ENCODE results near the gene GYG1.
A peak's percentile ranks its signal among the peaks of the same experiment; 100 is the strongest.
"Not testable (repeated sequence)": the region's sequence is repeated elsewhere in the genome, so short reads cannot be mapped to it uniquely, and the experiment has no call there.

The GYG1 gene

DNA sequence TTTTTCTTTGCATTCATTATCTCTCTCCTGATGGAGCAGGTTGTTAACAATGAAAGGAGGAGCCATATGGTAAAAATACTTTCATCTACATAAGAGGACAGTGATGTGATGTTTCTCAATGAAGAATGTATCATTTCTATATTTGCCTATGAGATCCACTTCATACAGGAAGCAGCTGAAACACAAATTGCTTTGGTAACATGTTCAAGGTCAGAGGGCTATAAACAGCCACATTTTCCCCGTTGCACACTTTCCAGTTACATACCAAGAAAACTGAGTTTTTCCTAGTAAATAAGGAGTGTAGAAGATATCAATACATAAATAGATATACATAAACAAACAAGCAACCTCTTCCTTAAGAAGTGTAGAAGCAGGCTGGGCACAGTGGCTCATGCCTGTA lies 32.6 kb upstream of the GYG1 start:
- Histone ChIP-seq H3K36me3 (ENCODE audit: insufficient read depth, low read length) (no peaks in the 10 kb centered on the region), H3K9ac (ENCODE audit: low read length) (no peak overlapping the region), H3K4me3 (ENCODE audit: low read depth in 1 of 2, low read length in 2 of 2) (no peak overlapping the region)

DNA sequence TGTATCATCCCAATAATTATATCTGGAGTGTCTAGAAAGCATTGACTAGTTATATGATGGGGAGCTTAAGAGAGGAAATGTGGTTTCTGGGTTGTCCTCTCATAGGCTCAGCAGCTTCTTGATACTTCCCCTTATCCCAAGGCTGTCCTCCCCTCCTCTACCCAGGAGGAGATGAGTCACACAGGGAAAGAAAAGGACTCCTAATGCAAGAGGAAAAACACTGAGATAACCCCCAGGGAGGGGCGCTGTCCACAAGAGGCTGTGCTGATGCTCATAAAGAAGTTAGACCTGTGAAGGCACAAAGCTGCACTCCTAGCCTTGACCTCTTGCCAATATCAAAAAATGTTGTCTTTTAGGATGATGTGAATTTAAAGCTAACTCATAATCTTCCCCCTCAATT lies 28.8 kb upstream of the GYG1 start:
- Histone ChIP-seq H3K27me3 (ENCODE audit: control insufficient read depth in 1 of 2, insufficient read depth in 2 of 2, low read length in 2 of 2) (no peaks in the 10 kb centered on the region), H3K36me3 (ENCODE audit: insufficient read depth, low read length) (no peaks in the 10 kb centered on the region), H3K9me3 (ENCODE audit: low read length) (no peaks in the 10 kb centered on the region), H3K4me3 (ENCODE audit: low read depth in 1 of 2, low read length in 2 of 2) (no peak overlapping the region), H3K27ac (ENCODE audit: low read depth, low read length) (no peak overlapping the region), H3K4me1 (ENCODE audit: insufficient read depth, low read length) (peaks cover 16% of the 10 kb centered on the region), H3K9ac (ENCODE audit: low read length) (no peak overlapping the region)

More for the DNA sequence above, 32.6 kb upstream of the GYG1 start:
- Histone ChIP-seq H3K9me3 (ENCODE audit: low read length) (no peaks in the 10 kb centered on the region), H3K4me1 (ENCODE audit: insufficient read depth, low read length) (peaks cover 26% of the 10 kb centered on the region), H3K27ac (ENCODE audit: low read depth, low read length) (no peak overlapping the region), H3K27me3 (ENCODE audit: control insufficient read depth in 1 of 2, insufficient read depth in 2 of 2, low read length in 2 of 2) (no peaks in the 10 kb centered on the region)

DNA sequence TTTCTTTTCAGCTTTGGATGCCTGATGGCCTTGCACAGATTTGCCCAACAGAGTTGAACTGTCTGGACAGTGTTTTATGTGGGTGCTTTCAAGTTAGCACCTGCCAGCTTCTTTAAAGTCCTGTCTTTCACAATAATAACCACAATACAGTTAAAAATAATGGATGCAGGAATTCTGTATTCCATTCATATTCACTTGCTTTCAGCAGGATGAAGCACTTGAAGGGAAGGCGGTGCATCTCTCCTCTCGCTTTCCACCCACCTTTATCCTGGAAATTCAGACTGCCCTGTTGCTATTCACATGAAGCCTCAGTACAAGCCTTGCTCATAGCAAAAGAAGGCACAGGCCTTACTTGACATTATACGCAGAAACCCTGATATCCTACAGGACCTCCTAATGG lies 26.5 kb upstream of the GYG1 start:
- Histone ChIP-seq H3K4me1 (ENCODE audit: insufficient read depth, low read length) (peaks cover 14% of the 10 kb centered on the region), H3K9me3 (ENCODE audit: low read length) (no peaks in the 10 kb centered on the region), H3K4me3 (ENCODE audit: low read depth in 1 of 2, low read length in 2 of 2) (no peak overlapping the region), H3K9ac (ENCODE audit: low read length) (no peak overlapping the region), H3K36me3 (ENCODE audit: insufficient read depth, low read length) (no peaks in the 10 kb centered on the region), H3K27ac (ENCODE audit: low read depth, low read length) (no peak overlapping the region), H3K27me3 (ENCODE audit: control insufficient read depth in 1 of 2, insufficient read depth in 2 of 2, low read length in 2 of 2) (no peaks in the 10 kb centered on the region)

DNA sequence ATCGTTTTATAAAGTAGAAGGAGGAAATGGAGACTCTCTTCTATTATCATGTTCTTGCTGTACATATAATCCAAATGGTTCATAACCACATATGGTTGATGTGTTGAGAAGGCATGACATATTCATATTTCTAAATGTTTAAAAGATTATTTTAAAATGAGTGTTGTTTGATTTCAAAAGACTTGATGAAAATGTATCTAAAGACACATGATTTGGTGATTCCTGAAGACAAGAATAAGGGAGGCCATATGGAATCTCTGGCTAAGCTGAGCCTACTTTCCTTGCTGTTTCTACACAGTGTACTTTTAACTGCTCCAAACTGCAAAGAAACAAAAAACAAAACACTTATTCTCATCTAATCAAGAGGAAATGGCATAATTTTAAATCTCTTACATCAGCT lies 23.0 kb upstream of the GYG1 start:
- Histone ChIP-seq H3K9me3 (ENCODE audit: low read length) (no peaks in the 10 kb centered on the region), H3K36me3 (ENCODE audit: insufficient read depth, low read length) (no peaks in the 10 kb centered on the region), H3K4me1 (ENCODE audit: insufficient read depth, low read length) (peaks cover 28% of the 10 kb centered on the region), H3K9ac (ENCODE audit: low read length) (no peak overlapping the region), H3K4me3 (ENCODE audit: low read depth in 1 of 2, low read length in 2 of 2) (no peak overlapping the region), H3K27ac (ENCODE audit: low read depth, low read length) (no peak overlapping the region), H3K27me3 (ENCODE audit: control insufficient read depth in 1 of 2, insufficient read depth in 2 of 2, low read length in 2 of 2) (no peaks in the 10 kb centered on the region)

DNA sequence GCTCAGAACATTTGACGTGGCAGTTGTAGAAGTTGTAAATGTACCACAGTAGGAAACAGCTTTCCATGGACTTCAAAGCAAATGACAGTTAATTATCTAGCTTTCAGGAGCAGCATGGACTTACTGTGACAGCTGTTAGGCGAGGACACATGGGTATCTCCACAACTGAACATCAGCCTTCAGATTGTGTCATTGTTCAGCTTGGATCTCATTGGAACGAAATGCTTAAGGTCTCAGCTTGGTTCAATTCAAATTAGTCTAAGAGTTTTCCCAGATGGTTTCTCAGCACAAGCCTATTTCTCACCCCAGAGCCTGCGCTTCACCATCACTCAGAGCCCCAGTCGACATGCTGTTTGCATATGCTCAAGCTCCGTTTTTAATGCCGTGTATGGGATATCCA lies 21.1 kb upstream of the GYG1 start:
- Histone ChIP-seq H3K9me3 (ENCODE audit: low read length) (no peaks in the 10 kb centered on the region), H3K36me3 (ENCODE audit: insufficient read depth, low read length) (no peaks in the 10 kb centered on the region), H3K4me1 (ENCODE audit: insufficient read depth, low read length) (peaks cover 22% of the 10 kb centered on the region), H3K4me3 (ENCODE audit: low read depth in 1 of 2, low read length in 2 of 2) (no peak overlapping the region), H3K27ac (ENCODE audit: low read depth, low read length) (no peak overlapping the region), H3K9ac (ENCODE audit: low read length) (no peak overlapping the region), H3K27me3 (ENCODE audit: control insufficient read depth in 1 of 2, insufficient read depth in 2 of 2, low read length in 2 of 2) (no peaks in the 10 kb centered on the region)

DNA sequence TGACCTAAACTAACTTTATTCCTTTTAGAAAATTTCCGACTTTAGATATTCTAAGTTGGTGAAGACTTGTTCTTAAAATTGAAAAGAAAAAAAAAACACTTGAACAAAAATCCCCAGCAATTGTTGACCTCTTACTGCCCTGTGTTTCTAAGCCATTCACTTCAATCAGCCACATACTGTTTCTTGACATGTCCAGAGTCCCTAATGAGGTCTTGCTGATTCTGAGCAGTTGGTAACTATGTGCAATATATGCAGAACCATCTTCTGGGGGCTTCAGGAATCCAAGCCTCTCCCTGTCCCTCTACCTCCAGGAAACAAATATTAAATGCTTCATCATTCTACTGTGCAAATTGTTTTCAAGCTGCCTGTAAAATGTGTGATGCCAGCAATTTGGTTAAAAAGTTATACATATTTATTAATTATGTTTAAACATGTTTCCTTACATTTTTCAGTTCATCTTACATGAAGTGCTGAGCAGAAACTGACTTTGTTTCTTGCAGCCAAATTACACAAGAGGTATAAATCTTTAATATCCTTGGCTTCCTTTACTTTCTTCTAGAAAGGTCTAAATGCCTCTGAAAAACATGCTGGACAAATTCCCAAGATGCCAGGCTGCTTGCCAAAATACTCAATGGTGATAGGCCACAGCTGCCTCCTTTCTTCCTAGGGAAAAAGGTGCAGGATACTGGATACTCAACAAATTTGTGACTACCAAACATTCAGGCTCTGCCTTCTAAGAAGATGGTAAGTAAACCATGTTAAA lies 19.8 kb upstream of the GYG1 start:
- Histone ChIP-seq H3K4me3 (ENCODE audit: low read depth in 1 of 2, low read length in 2 of 2) (no peak overlapping the region), H3K4me1 (ENCODE audit: insufficient read depth, low read length) (peaks cover 25% of the 10 kb centered on the region), H3K9ac (ENCODE audit: low read length) (no peak overlapping the region), H3K36me3 (ENCODE audit: insufficient read depth, low read length) (no peaks in the 10 kb centered on the region), H3K27me3 (ENCODE audit: control insufficient read depth in 1 of 2, insufficient read depth in 2 of 2, low read length in 2 of 2) (no peaks in the 10 kb centered on the region), H3K9me3 (ENCODE audit: low read length) (no peaks in the 10 kb centered on the region), H3K27ac (ENCODE audit: low read depth, low read length) (no peak overlapping the region)

DNA sequence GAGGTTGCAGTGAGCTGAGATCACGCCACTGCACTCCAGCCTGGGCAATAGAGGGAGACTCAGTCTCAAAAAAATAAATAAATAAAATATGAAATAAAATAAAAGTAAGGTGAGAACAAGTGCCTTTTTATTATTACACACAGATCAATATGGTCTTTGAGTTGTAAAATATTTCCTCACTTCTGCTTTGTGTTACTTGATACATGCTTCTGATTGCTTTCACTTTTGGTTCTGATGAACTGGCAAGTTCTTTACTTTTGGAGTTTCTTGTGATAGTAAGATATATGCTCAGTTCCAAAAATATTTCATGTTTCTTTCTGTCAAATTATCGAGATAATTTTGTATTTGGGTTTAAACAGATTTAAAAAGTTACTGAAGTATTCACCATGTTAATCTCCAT lies 16.6 kb upstream of the GYG1 start:
- Histone ChIP-seq H3K27me3 (ENCODE audit: control insufficient read depth in 1 of 2, insufficient read depth in 2 of 2, low read length in 2 of 2) (no peaks in the 10 kb centered on the region), H3K4me3 (ENCODE audit: low read depth in 1 of 2, low read length in 2 of 2) (no peak overlapping the region), H3K9ac (ENCODE audit: low read length) (no peak overlapping the region), H3K27ac (ENCODE audit: low read depth, low read length) (no peak overlapping the region), H3K4me1 (ENCODE audit: insufficient read depth, low read length) (peaks cover 25% of the 10 kb centered on the region), H3K36me3 (ENCODE audit: insufficient read depth, low read length) (no peaks in the 10 kb centered on the region), H3K9me3 (ENCODE audit: low read length) (no peaks in the 10 kb centered on the region)

DNA sequence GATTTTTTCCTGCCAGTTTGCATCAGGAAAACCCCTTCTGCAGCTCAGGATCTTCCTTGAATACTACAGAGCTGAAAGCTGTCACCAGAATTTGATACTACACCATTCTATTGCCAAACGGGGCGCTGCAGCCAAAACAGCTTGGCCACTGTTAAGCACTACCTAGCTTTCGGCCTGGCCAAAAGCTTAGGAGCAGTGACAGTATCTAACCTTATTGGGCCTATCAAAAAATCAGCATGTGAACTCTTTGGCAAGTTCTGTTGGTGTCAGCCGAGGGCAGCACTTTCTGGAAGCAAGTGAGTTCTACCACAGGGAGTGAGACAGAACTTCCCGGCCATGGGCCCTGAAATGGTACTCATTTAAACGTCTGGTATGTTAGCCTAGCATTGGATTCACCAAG lies 16.1 kb upstream of the GYG1 start:
- Histone ChIP-seq H3K4me3 (ENCODE audit: low read depth in 1 of 2, low read length in 2 of 2) (no peak overlapping the region), H3K27ac (ENCODE audit: low read depth, low read length) (peak overlapping the region; percentile 4), H3K4me1 (ENCODE audit: insufficient read depth, low read length) (peaks cover 25% of the 10 kb centered on the region), H3K9ac (ENCODE audit: low read length) (no peak overlapping the region), H3K9me3 (ENCODE audit: low read length) (no peaks in the 10 kb centered on the region), H3K36me3 (ENCODE audit: insufficient read depth, low read length) (no peaks in the 10 kb centered on the region), H3K27me3 (ENCODE audit: control insufficient read depth in 1 of 2, insufficient read depth in 2 of 2, low read length in 2 of 2) (no peaks in the 10 kb centered on the region)

DNA sequence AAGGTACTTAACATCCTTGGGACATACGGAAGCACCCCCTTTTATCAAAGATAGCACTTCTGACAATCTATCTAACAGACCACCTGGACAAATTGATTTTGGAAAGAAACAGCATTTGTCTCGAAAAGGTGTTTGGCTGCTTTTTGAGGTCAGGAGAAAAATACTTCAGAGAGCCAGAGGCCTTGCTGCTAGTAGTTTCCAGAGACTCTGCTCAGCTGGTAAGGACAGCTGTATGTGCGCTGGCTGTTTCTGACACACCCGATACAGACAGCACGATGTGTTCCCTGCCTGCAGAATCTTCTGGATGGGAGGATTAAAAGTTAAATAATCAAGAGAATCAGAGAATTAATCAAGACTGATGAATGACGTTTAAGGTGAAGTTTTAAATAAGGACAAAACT lies 15.6 kb upstream of the GYG1 start:
- H3K4me1 ChIP-seq (ENCODE audit: insufficient read depth, low read length) = peaks cover 23% of the 10 kb centered on the region
- no peaks in the 10 kb centered on the region for H3K36me3 ChIP-seq (ENCODE audit: insufficient read depth, low read length)
- H3K27me3 ChIP-seq (ENCODE audit: control insufficient read depth in 1 of 2, insufficient read depth in 2 of 2, low read length in 2 of 2) = no peaks in the 10 kb centered on the region
- no peaks in the 10 kb centered on the region for H3K9me3 ChIP-seq (ENCODE audit: low read length)
- no peak overlapping the region for H3K9ac ChIP-seq (ENCODE audit: low read length)
- peak overlapping the region; percentile 4 for H3K27ac ChIP-seq (ENCODE audit: low read depth, low read length)
- H3K4me3 ChIP-seq (ENCODE audit: low read depth in 1 of 2, low read length in 2 of 2) = no peak overlapping the region

DNA sequence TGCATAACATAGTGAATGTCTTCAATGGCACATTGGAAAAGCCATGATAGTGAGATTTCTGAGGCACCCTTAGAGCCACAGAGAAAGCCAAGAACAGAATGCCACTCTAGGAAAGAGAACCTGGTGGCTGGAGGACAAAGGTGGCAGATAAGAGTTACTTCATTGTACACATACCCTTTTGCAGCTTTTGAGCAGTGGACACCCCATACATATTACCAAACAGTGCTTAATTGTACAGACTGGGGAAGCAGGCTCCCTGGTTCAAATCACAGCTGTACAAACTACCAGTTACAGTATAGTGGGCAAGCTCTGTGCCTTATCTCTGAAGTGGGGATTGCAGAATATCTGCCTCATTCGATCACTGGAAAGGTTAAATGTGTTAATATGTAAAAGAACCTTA lies 10.1 kb upstream of the GYG1 start:
- H3K4me1 ChIP-seq (ENCODE audit: insufficient read depth, low read length) = no peaks in the 10 kb centered on the region
- H3K9ac ChIP-seq (ENCODE audit: low read length) = no peak overlapping the region
- H3K4me3 ChIP-seq (ENCODE audit: low read depth in 1 of 2, low read length in 2 of 2) = no peak overlapping the region
- peaks cover 3% of the 10 kb centered on the region for H3K9me3 ChIP-seq (ENCODE audit: low read length)
- no peak overlapping the region for H3K27ac ChIP-seq (ENCODE audit: low read depth, low read length)
- H3K36me3 ChIP-seq (ENCODE audit: insufficient read depth, low read length) = no peaks in the 10 kb centered on the region
- H3K27me3 ChIP-seq (ENCODE audit: control insufficient read depth in 1 of 2, insufficient read depth in 2 of 2, low read length in 2 of 2) = no peaks in the 10 kb centered on the region

DNA sequence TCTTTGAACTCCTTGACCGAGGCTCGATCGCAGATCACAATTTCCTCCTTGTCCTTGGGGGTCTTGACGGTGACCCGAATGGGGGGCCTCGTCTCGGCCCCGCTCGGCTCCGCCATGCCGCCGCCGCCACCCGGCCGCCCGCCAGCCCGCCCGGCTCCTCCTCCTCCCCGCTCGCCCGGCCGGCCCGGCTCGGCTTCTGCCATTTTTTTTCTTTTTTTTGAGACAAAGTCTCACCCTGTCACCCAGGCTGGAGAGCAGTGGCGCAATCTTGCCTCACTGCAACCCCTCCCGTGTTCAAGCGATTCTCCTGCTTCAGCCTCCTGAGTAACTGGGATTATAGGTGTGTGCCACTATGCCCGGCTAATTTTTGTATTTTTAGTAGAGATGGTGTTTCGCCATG lies 3.8 kb upstream of the GYG1 start:
- not testable (repeated sequence) for H3K4me3 ChIP-seq (ENCODE audit: low read depth in 1 of 2, low read length in 2 of 2); H3K9ac ChIP-seq (ENCODE audit: low read length); H3K36me3 ChIP-seq (ENCODE audit: insufficient read depth, low read length); H3K27me3 ChIP-seq (ENCODE audit: control insufficient read depth in 1 of 2, insufficient read depth in 2 of 2, low read length in 2 of 2); H3K4me1 ChIP-seq (ENCODE audit: insufficient read depth, low read length); H3K27ac ChIP-seq (ENCODE audit: low read depth, low read length); H3K9me3 ChIP-seq (ENCODE audit: low read length)

DNA sequence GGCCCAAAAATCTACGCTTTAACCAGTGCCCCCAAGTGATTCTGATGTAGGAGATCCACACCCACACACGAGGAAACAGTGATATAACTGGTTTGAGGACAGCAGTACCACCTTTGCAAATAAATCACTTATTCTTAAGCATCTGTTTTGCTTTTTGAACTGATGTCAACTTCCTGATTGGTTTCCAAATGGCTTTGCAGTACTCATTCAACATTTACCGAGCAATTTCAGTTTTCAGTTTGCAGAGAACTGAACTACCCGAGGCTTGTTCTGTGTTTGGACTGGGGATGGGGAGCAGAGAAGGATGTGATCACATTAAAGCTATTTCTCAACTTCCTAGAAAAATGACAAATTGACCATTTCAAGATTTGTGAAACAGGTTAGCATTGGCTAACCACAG lies 1.1 kb upstream of the GYG1 start:
- no peak overlapping the region for H3K27ac ChIP-seq (ENCODE audit: low read depth, low read length)
- H3K4me1 ChIP-seq (ENCODE audit: insufficient read depth, low read length) = peaks cover 24% of the 10 kb centered on the region
- peaks cover 14% of the 10 kb centered on the region for H3K36me3 ChIP-seq (ENCODE audit: insufficient read depth, low read length)
- H3K9me3 ChIP-seq (ENCODE audit: low read length) = no peaks in the 10 kb centered on the region
- H3K27me3 ChIP-seq (ENCODE audit: control insufficient read depth in 1 of 2, insufficient read depth in 2 of 2, low read length in 2 of 2) = no peaks in the 10 kb centered on the region
- no peak overlapping the region for H3K9ac ChIP-seq (ENCODE audit: low read length)
- H3K4me3 ChIP-seq (ENCODE audit: low read depth in 1 of 2, low read length in 2 of 2) = no peak overlapping the region
